ENCODE measurements around the gene PDE10A.

Gene PDE10A

DNA sequence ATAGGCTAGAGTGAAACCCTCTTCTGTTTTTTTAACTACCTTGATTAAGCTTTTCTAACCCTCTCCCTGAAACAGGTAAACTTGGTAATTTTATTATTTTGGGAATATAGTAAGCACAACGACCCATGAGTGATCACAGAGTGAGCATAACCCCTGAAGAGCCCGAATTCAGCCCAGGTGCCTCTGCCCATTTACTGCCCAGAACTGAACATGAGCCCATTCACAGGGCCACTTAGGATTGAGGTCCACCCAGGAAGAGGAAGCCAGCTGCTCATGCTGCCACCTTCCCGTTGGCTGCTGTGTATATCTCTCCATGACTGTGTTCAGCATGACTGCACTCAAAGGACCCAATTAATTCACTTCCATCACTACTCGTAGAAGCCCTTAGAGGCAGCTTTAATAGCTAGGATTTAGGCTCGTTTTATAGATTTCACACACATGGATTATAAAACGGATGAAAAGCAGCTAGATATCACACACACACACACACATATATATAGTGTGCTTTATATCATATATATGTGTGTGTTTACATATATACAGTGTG is 8.3 kb upstream of the PDE10A start:
- H3K4me3 ChIP-seq (ENCODE audit: low read length) = no peak overlapping the region
- DNase-seq (ENCODE audit: low read depth) = no peak
- TF ChIP-seq CTCF (conservative IDR thresholded peaks at IDR 0.05; ENCODE audit: low read length) = no peak

DNA sequence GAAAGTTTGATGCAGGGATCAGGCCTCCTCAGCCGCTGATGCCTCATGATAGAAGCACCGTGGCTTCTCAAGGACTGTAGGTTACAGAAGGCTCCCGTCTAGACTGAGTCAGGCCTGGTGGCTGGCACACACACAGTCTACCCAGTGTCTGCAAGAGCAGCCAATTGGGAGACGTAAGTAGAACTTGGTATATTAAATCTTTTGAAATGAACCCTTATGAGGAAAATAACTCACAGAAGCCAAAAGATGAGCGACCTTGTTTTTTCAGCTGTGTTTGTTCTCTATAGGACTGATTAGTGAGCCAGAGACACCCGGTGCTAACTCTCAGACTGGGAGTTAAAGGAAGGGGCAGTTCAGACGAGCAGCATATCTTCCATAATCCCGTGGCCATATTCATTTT is 5.9 kb upstream of the PDE10A start:
- no peak for DNase-seq (ENCODE audit: low read depth)
- no peak overlapping the region for H3K4me3 ChIP-seq (ENCODE audit: low read length)
- no peak for TF ChIP-seq CTCF (conservative IDR thresholded peaks at IDR 0.05; ENCODE audit: low read length)

- no peak for TF ChIP-seq CTCF (conservative IDR thresholded peaks at IDR 0.05; ENCODE audit: low read length)
- no peak overlapping the region for H3K4me3 ChIP-seq (ENCODE audit: low read length)
- DNase-seq (ENCODE audit: low read depth) = no peak
Observed at GRCh38 chr6:165665384-165665672, 2.3 kb upstream of the PDE10A start.

DNA sequence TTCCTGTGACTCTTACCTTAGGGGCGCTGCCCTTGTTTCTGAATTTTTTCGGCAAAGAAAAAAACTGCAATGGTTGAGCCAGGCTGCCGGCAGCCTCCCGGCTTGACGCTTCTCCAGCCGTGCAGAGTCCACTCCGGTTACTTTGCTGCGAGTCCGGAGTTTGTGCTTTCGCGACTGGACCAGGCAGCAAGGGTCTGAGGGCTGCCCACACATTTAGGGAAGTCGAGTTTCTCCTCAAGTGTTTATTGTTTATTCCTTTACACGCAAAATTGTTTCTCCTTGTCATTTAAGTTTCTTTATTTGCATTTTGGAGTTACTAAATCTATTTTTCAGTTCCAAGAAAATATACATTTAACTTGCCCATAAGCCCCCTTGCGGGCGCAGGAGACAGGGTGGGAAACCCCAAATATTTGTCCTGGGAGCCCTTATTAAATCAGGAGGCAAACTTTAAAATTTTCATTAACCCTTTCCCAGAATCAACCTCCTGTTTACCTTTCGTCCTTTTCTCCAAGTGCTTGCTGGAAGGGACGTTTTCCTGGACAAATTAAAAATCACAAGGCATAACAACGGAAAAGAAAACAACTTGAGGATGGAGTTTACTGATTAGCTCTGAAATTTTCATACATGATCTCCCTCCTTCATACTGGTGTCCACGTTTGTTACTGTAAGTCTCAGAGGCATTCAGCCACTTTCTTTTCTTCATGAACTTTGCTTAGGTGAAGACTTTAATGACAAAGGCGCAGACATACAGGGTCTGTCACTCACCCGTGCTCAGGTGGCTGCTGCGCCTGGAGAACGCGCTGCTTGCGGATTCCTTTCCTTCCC is 1.7 kb upstream of the PDE10A start:
- TF ChIP-seq CTCF (conservative IDR thresholded peaks at IDR 0.05; ENCODE audit: low read length) = no peak
- DNase-seq (ENCODE audit: low read depth) = no peak
- no peak overlapping the region for H3K4me3 ChIP-seq (ENCODE audit: low read length)

- H3K4me3 ChIP-seq (ENCODE audit: low read length) = peak overlapping the region; percentile 34
- TF ChIP-seq CTCF (conservative IDR thresholded peaks at IDR 0.05; ENCODE audit: low read length) = no peak
- DNase-seq (ENCODE audit: low read depth) = peak; percentile 4
Observed at GRCh38 chr6:165663736-165664558, 906 bp upstream of the PDE10A start.

GRCh38 chr6:165663377-165663735 is 315 bp upstream of the PDE10A start:
- DNase-seq (ENCODE audit: low read depth) = peak; percentile 19
- H3K4me3 ChIP-seq (ENCODE audit: low read length) = peak overlapping the region; percentile 34
- TF ChIP-seq CTCF (conservative IDR thresholded peaks at IDR 0.05; ENCODE audit: low read length) = no peak
